ENCODE data around the gene MPP2. TPM values are rescaled to one million over a fixed set of nuclear protein-coding genes. Genes with fewer than 3 reads are reported as not detected.
A peak's percentile ranks its signal among the peaks of the same experiment; 100 is the strongest.

Gene MPP2
- total RNA-seq, 6 experiments from 2014 or later, result 0.62 to 1.3 (median 1.0) TPM

- H3K4me1 Mint-ChIP-seq (ENCODE audit: low read depth), result no peaks in the 10 kb centered on the region
- TF ChIP-seq CTCF (IDR thresholded peaks at IDR 0.05), result no peak
Observed at GRCh38 chr17:43913584-43913983, 6.2 kb upstream of the MPP2 start.

DNA sequence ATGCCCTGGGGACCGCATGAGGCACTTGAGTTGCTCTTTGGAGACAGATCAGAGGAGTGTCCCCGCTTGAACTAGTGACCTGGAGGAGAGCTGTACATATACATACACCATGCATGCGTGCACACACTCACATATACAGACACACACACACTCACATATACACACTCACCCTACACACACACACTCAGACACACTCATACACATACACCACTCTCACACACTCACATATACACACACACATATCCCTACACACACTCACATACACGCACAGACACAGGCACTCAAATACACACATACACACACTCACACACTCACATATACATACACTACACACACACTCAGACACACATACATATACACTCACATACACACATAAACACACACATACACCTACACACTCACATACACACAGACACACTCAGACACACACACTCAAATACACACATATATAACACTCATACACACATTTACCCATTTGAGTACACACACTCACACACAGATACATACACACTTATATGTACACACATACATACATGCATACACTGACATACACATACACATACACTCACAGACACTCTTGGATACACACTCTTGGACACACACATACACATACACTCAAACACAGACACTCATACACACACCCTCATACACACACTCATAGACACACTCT, 5.4 kb upstream of the MPP2 start:
- Mint-ChIP-seq H3K4me3 (no peak overlapping the region), H3K4me1 (ENCODE audit: low read depth) (peaks cover 7% of the 10 kb centered on the region; the same call in 1 of the 2 replicates), H3K27me3 (ENCODE audit: insufficient read depth) (peaks cover 9% of the 10 kb centered on the region), H3K9me3 (no peaks in the 10 kb centered on the region), H3K27ac (no peak overlapping the region), H3K36me3 (ENCODE audit: low read depth) (no peaks in the 10 kb centered on the region)
- no peak for DNase-seq
- no peak for TF ChIP-seq CTCF (IDR thresholded peaks at IDR 0.05)

More at GRCh38 chr17:43913584-43913983, 6.2 kb upstream of the MPP2 start:
- Mint-ChIP-seq H3K27ac (no peak overlapping the region), H3K27me3 (ENCODE audit: insufficient read depth) (peaks cover 10% of the 10 kb centered on the region), H3K36me3 (ENCODE audit: low read depth) (no peaks in the 10 kb centered on the region), H3K9me3 (no peaks in the 10 kb centered on the region), H3K4me3 (no peak overlapping the region)
- no peak for DNase-seq

DNA sequence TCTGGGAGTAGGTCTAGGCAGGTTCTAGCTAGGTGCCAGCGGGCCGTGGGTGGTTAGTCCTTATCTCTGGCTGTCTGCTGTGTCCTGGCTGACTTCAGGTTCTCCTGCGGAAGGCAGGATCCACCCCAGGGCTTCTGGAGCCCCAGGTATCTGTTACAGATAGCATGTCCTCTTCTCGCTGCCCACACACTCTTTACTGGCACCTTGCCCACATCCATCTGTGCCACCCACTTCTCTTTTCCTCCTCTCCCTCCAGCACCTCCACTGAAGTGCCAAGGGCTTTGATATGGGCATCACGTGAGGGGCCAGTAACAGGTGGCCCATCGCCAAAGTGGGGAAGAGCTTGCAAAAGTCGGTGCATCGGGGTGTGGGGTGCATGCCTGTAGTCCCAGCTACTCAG, 4.6 kb upstream of the MPP2 start:
- H3K9me3 Mint-ChIP-seq, result no peaks in the 10 kb centered on the region
- peaks cover 10% of the 10 kb centered on the region for H3K27me3 Mint-ChIP-seq (ENCODE audit: insufficient read depth)
- DNase-seq, result no peak
- TF ChIP-seq CTCF (IDR thresholded peaks at IDR 0.05), result no peak
- H3K4me1 Mint-ChIP-seq (ENCODE audit: low read depth), result peaks cover 9% of the 10 kb centered on the region; the same call in 1 of the 2 replicates
- H3K27ac Mint-ChIP-seq, result no peak overlapping the region
- H3K4me3 Mint-ChIP-seq, result no peak overlapping the region
- H3K36me3 Mint-ChIP-seq (ENCODE audit: low read depth), result no peaks in the 10 kb centered on the region

- Mint-ChIP-seq H3K27ac (no peak overlapping the region), H3K4me3 (no peak overlapping the region), H3K36me3 (ENCODE audit: low read depth) (no peaks in the 10 kb centered on the region), H3K4me1 (ENCODE audit: low read depth) (peaks cover 17% of the 10 kb centered on the region), H3K9me3 (no peaks in the 10 kb centered on the region), H3K27me3 (ENCODE audit: insufficient read depth) (peaks cover 14% of the 10 kb centered on the region)
- TF ChIP-seq CTCF (IDR thresholded peaks at IDR 0.05), result no peak
- no peak for DNase-seq
Observed at GRCh38 chr17:43909537-43910231, 2.3 kb upstream of the MPP2 start.

- Mint-ChIP-seq H3K27ac (no peak overlapping the region), H3K4me3 (peak overlapping the region; percentile 72), H3K36me3 (ENCODE audit: low read depth) (no peaks in the 10 kb centered on the region), H3K27me3 (ENCODE audit: insufficient read depth) (peaks cover 23% of the 10 kb centered on the region), H3K9me3 (no peaks in the 10 kb centered on the region), H3K4me1 (ENCODE audit: low read depth) (peaks cover 17% of the 10 kb centered on the region)
- TF ChIP-seq CTCF (IDR thresholded peaks at IDR 0.05), result no peak
- DNase-seq, result peak; percentile 50
Observed at GRCh38 chr17:43907998-43908721, 824 bp upstream of the MPP2 start.

Measured in HFFc6 (cell line).